GM18909 (cell line): ENCODE results near the gene MMP17.

Experiments
- ATAC-seq: cut with Tn5 transposase; IDR thresholded peaks from one replicate; pipeline ENCODE4 v1.9.1; 2021; ENCODE audit warnings: mild to moderate bottlenecking; ENCODE audit not compliant: unreplicated experiment, poor library complexity

Gene MMP17

GRCh38 chr12:131829791-131830334 lies 1.7 kb downstream of the MMP17 start:
- no peak for ATAC-seq

GRCh38 chr12:131830335-131830913 lies 2.2 kb downstream of the MMP17 start:
- ATAC-seq, result no peak

DNA sequence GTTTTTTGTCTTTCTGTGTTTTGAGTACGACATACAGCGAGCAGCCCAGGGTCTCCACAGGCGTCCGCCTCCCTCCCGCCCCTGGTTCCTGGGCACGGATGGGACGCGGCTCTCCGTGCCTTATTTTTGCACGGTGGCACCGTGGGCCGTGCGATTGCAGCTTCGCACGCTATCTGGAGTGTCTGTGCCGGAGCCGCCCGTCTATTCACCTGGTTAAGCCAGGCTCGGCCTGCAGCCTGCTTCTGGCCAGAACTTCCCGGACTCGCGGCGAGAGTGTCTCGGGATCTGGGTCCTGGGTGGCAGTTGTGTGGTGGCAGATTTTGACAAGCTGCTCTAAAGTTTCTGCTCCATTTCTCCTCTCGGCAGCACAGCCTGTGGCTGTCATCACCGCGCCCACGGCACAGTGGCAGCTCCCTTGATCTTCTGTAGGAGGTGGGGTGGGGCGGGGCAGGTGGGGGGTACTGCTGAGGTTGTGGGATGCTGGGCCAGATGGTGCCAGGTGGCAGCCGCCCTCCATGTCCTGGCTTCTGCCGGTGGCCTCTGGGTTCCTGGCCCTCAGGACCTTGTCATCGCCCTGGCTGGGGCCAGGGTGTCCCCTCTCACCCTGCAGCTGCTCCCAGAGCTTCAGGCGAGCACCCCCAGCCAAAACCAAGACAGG lies 2.9 kb downstream of the MMP17 start:
- ATAC-seq, result no peak

DNA sequence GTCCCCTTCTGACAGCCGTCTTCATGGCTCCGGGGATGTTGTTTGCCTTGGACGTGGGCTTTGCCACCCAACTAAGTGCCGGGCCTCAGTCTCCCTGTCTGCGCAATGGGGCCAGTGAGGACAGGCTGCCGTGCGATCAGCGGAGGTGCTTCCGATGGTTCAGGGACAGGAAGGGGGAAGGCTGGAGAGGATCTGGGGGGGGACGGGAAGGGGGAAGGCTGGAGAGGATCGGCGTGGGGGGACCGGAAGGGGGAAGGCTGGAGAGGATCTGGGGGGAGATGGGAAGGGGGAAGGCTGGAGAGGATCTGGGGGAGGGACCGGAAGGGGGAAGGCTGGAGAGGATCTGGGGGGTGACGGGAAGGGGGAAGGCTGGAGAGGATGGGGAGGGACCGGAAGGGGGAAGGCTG lies 3.4 kb downstream of the MMP17 start:
- no peak for ATAC-seq

- no peak for ATAC-seq
These were observed 4.4 kb downstream of the MMP17 start for GRCh38 chr12:131832321-131833231.

GRCh38 chr12:131833288-131833895 lies 5.2 kb downstream of the MMP17 start:
- ATAC-seq, result no peak

DNA sequence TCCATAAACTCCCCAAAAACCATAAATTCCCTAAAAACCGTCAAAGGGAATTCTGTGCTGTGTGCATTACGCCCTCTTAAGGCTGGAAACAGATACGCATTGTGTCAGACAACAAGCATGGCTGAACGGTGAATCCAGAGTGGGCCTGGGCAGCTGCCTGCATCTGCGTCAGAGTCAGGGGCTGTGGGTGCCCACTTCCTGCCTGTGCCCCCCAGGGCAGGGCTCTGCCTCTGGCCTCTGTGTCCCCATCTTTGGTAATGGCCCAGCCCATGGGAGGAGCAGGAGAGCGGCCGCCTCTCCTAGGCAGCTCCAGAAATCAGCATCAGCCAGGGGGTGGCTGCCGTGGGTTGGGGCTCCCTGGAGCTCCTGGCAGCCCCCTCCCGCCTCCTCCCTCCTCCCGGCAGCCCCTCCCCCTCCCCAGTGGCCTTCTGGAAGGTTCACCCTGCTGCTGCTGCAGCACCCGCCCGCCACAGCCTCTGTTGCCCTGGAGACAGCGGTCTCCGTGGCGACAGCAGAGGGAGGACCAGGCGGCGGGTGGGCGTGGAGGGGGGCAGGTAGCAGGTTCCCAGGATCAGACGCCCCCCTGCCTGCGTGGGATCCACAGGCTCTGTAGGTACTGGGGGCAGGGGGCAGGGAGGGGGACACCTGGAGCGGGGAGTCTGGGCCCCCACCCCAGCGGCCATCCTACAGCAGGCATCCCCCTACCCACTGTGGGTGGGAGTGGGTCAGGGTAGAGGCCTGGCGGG lies 5.9 kb downstream of the MMP17 start:
- ATAC-seq, result no peak

DNA sequence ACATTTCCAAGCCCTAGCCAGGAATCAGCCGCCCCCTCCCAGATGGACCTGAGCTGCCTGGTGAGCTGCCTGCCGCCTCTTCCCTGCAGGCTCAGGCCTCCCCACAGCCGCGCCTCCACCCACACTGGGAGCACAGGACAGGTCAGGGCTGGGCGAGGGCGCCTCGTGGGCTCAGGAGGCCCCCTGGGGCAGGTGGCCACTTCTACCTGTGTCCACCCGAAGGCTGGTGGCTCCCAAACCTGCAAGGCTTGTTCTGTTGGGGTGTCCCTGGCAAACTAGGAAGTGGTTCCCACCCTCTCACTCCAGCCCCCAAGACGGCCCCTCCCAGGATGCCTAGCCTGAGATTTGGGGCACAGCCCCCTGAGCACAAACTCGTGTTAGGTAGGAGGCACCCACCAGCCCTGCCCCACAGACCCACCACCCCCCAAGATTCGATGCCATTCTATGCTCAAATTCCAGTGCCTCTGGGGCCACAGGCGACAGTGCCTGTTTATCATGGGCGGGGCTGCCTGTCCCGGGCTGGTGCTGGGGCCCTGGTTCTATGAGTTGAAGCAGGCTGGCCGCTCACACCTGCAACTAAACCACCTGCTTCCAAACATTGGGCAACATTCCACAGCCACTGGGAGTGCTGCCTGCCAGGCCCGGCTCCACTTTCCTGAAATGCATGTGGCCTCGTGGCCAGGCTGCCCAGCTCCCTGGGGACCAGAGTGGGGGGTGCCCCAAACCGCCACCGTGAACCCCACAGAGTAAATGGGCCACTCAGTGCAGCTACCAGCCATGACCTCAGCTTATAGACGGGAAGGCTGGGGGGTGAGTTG lies 6.8 kb downstream of the MMP17 start:
- ATAC-seq, result no peak

DNA sequence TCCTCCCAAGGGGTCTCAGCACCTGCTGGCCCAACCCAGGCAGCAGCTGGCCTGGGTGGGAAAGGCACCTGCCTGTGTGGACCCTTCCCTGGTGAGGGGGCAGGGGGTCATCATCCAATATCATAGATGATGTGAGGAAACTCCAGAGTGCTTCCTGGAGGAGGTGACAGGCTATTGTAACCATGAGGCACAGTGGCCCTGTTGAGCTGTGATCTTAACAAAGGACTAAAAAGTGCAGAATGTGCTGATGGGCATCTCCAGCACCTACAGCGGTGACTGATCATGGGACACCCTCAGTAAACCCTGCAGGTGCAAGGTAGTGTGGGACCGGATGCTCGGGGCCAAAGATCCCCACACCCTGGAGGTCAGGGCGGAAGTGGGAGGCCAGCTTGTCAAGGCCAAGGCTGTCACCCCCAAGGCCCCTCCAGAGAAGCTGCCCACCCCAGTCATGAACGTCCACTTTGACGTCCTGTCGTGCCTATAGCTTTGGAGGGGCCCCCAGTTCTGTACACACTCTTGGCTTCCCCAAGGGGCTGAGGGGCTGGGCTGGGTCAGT lies 7.5 kb downstream of the MMP17 start:
- ATAC-seq, result no peak

GRCh38 chr12:131836193-131836592 lies 8.0 kb downstream of the MMP17 start:
- no peak for ATAC-seq

DNA sequence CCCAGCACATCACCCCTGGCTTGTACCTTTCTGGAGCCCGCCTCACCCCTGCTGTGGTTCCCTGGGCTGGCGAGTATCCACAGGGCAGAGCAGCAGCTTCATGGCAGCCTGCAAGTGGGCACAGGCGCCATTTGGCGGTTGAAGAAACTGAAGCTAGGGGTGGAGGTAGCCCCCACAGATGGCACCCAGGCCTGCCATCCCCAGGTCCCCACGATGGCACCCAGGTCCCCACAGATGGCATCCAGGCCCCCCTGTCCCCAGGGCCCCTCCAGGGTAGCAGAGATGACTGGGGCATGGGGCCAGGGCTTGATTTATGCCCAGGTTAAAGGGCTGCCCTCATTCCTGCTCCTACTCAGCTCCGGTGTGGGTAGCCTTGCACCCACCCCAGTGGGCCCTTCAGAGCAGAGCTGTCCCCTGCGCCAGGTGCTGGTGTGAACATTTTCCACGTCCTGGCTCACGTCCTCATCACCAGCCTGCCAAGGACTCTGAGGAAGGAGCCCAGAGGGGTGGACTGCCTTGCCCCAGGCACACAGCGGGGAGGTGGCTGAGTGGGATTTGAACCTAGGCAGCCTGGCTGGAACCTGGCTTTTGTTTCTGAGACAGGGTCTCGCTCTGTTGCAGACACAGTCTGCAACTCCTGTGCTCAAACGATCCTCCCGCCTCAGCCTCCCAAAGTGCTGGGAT lies 8.7 kb downstream of the MMP17 start:
- no peak for ATAC-seq

DNA sequence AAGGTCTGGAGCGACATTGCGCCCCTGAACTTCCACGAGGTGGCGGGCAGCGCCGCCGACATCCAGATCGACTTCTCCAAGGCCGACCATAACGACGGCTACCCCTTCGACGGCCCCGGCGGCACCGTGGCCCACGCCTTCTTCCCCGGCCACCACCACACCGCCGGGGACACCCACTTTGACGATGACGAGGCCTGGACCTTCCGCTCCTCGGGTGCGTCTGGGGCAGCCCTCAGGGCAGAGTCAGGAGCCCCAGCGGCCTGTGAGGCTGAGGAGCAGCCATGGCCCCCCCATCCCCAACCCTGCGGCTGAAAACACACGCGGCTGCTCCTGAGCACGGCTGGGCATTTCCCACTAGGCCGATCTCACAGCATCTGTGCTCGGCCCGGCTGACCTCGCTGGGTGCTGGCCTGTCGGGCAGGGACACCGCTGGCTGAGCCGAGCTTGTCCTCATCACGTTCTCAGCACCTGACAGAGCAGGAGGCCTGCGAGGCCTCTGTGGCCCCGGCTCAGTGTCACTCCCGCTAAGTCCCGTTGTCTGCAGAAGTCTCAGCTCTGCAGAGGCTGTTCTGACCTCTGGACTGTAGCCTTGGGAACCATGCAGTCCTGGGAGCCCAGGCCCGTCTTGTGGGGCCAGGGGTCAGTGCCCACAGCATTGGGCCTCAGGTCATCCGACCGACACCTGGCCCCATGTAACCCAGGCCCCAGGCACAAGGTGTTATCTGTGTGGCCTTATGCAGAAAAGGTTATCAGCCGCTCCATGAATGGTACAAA lies 12.6 kb downstream of the MMP17 start:
- no peak for ATAC-seq

- ATAC-seq, result no peak
These were observed 13.4 kb downstream of the MMP17 start for GRCh38 chr12:131841547-131841946.

- no peak for ATAC-seq
These were observed 14.0 kb downstream of the MMP17 start for GRCh38 chr12:131842169-131842568.

GRCh38 chr12:131843527-131843926 lies 15.3 kb downstream of the MMP17 start:
- no peak for ATAC-seq

- no peak for ATAC-seq
These were observed 15.9 kb downstream of the MMP17 start for GRCh38 chr12:131844140-131844539.

GRCh38 chr12:131844656-131845055 lies 16.5 kb downstream of the MMP17 start:
- no peak for ATAC-seq

DNA sequence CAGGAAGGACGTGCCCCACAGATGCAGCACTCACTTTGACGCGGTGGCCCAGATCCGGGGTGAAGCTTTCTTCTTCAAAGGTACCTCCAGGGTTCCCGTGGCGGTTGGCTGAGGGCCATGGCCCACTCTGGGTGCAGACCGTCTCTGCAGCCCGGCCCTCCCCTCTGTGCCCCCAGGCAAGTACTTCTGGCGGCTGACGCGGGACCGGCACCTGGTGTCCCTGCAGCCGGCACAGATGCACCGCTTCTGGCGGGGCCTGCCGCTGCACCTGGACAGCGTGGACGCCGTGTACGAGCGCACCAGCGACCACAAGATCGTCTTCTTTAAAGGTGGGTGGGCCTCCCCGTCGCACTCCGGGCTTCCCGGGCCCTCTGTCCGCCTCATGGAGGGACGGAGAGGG lies 16.9 kb downstream of the MMP17 start:
- ATAC-seq, result no peak
